K562 (cell line): ENCODE measurements around the gene ERBB4. TPM values are rescaled to one million over a fixed set of nuclear protein-coding genes. Genes with fewer than 3 reads are reported as not detected.

Experiments used
- ATAC-seq: fragments of 200-7000 bp; cut with Tn5 transposase; 3 replicates; pipeline ENCODE4 v1.9.1; 2020; ENCODE audit warnings: moderate library complexity
- BruUV-seq: library from RNA; stranded (reverse); fragments of 400-500 nt; replicated peaks from 2 replicates; lab custom pipeline; 2021; lab: Mats Ljungman, UMichigan
- CTCF ChIA-PET: fragments of 300-600 bp; formaldehyde crosslinking; extraction: SDS; loops from one replicate; lab custom pipeline; 2021; ENCODE audit warnings: low intra/inter-chr PET ratio; lab: Yijun Ruan, JAX
- POLR2A ChIA-PET: fragments of 300-600, 350-650 bp; sonication (Branson Sonifier 250); formaldehyde crosslinking; extraction: SDS; loops from one replicate; lab custom pipeline; 2021; ENCODE audit warnings: antibody characterized with exemption, inconsistent platforms; lab: Yijun Ruan, JAX
- DNase-seq, 4 experiments: peaks; one replicate each; pipeline versions ENCODE4 v3.0.0 to v3.0.0-alpha.2; 2011 to 2018; ENCODE audit warnings: low spot score in 3 of 4, mixed read lengths in 3 of 4; ENCODE audit errors: extremely low read depth in 1 of 4
- FAIRE-seq: peaks from 2 replicates; lab custom pipeline; 2011; peaks lifted over from hg19 to GRCh38; lab: Jason Lieb, UNC
- H2AFZ ChIP-seq: 2 replicates; pipeline ENCODE4 v1.6.0; 2011; ENCODE audit warnings: low read depth, low read length, control low read depth, inconsistent platforms
- H3K27ac ChIP-seq: fragments of 200-600 bp; 3 replicates; pipeline ENCODE4 v1.8.0; 2011; ENCODE audit warnings: low read depth, mild to moderate bottlenecking, control low read depth, inconsistent platforms, low read length, moderate library complexity, mixed read lengths; ENCODE audit errors: extremely low read depth
- H3K27me3 ChIP-seq, 2 experiments: fragments of 300-600 bp in 1 of 2; 2 replicates in 1 of 2; 3 replicates in 1 of 2; pipeline versions ENCODE4 v1.6.0 to v1.8.0; 2011; ENCODE audit warnings: inconsistent platforms in 2 of 2, low read length in 2 of 2, mild to moderate bottlenecking in 1 of 2, mixed read lengths in 1 of 2, moderate library complexity in 1 of 2; ENCODE audit not compliant: control insufficient read depth in 2 of 2, insufficient read depth in 2 of 2
- H3K36me3 ChIP-seq: fragments of 300-600 bp; 3 replicates; pipeline ENCODE4 v1.8.0; 2011; ENCODE audit warnings: mild to moderate bottlenecking, low read length, inconsistent platforms; ENCODE audit not compliant: control insufficient read depth, insufficient read depth
- H3K4me1 ChIP-seq, 2 experiments: fragments of 200-600 bp in 1 of 2; replicated peaks in 1 of 2; 2 replicates in 1 of 2; 3 replicates in 1 of 2; pipeline versions ENCODE4 v1.5.1 to v1.8.0; 2011; ENCODE audit warnings: inconsistent platforms in 2 of 2, low read length in 2 of 2, mild to moderate bottlenecking in 1 of 2, mixed read lengths in 1 of 2, moderate library complexity in 1 of 2; ENCODE audit not compliant: control insufficient read depth in 2 of 2, insufficient read depth in 2 of 2
- H3K4me2 ChIP-seq: 2 replicates; pipeline ENCODE4 v1.6.1; 2011; ENCODE audit warnings: low read length, control low read depth, inconsistent platforms, mixed read lengths; ENCODE audit not compliant: insufficient read depth
- H3K4me3 ChIP-seq: fragments of 200-600 bp; sonication (generic), shearing (Covaris generic); 2 replicates; pipeline ENCODE4 v1.5.1; 2016; ENCODE audit warnings: control low read depth, inconsistent platforms
- H3K79me2 ChIP-seq: fragments of 200-600 bp; 3 replicates; pipeline ENCODE4 v1.8.0; 2011; ENCODE audit warnings: low read length, inconsistent platforms; ENCODE audit not compliant: control insufficient read depth, insufficient read depth
- H3K9ac ChIP-seq, 2 experiments: 2 replicates each; pipeline versions ENCODE4 v1.6.0 to v1.6.1; 2011; ENCODE audit warnings: low read depth in 2 of 2, low read length in 2 of 2, control low read depth in 1 of 2, inconsistent platforms in 1 of 2, mild to moderate bottlenecking in 1 of 2, mixed read lengths in 1 of 2; ENCODE audit not compliant: insufficient read depth in 1 of 2
- H3K9me1 ChIP-seq: one replicate; pipeline ENCODE4 v1.6.0; 2011; ENCODE audit warnings: inconsistent platforms, mild to moderate bottlenecking, low read length, moderate library complexity; ENCODE audit not compliant: control insufficient read depth, insufficient read depth
- H3K9me3 ChIP-seq: replicated peaks from 2 replicates; pipeline ENCODE4 v1.5.1; 2011; ENCODE audit warnings: low read depth, low read length, inconsistent platforms; ENCODE audit not compliant: control insufficient read depth, insufficient read depth
- H4K20me1 ChIP-seq: replicated peaks from 2 replicates; pipeline ENCODE4 v1.6.1; 2011; ENCODE audit warnings: low read length, inconsistent platforms, mixed read lengths; ENCODE audit not compliant: control insufficient read depth, insufficient read depth
- DDX20 ChIP-seq: fragments of 450-650 bp; IDR thresholded peaks from 2 replicates; pipeline ENCODE4 v1.6.1; 2016; ENCODE audit warnings: missing genetic modification characterization, low read depth, mild to moderate bottlenecking, missing compliant biosample characterization, moderate library complexity
- ETV6 ChIP-seq, 3 experiments: fragments of 150-350 bp in 1 of 3; sonication (generic) in 1 of 3; formaldehyde crosslinking in 1 of 3; IDR thresholded peaks; 2 replicates each; pipeline versions ENCODE4 v1.6.1 to v1.8.0; 2014 to 2022; ENCODE audit warnings: borderline replicate concordance in 2 of 3, low read depth in 2 of 3, antibody characterized with exemption in 1 of 3, low read length in 1 of 3, mild to moderate bottlenecking in 1 of 3, missing genetic modification reagents in 1 of 3
- NCOR1 ChIP-seq: fragments of 450-650 bp; IDR thresholded peaks from 2 replicates; pipeline ENCODE4 v1.6.1; 2016; ENCODE audit warnings: mild to moderate bottlenecking, moderate library complexity
- NFIC ChIP-seq: fragments of 450-650 bp; IDR thresholded peaks from 2 replicates; pipeline ENCODE4 v1.6.1; 2017; ENCODE audit warnings: mild to moderate bottlenecking, inconsistent platforms
- PHB2 ChIP-seq: fragments of 450-650 bp; IDR thresholded peaks from 2 replicates; pipeline ENCODE4 v1.6.1; 2017; ENCODE audit warnings: low read depth
- SIN3A ChIP-seq, 2 experiments: fragments of 150-350 bp in 1 of 2; IDR thresholded peaks; 2 replicates each; pipeline ENCODE4 v1.6.1; 2011 to 2016; ENCODE audit warnings: borderline replicate concordance in 2 of 2, low read depth in 2 of 2, low read length in 2 of 2, mild to moderate bottlenecking in 2 of 2, moderate library complexity in 2 of 2; ENCODE audit not compliant: control insufficient read depth in 1 of 2
- USF1 ChIP-seq: sonication (generic); formaldehyde crosslinking; IDR thresholded peaks from 2 replicates; pipeline ENCODE4 v1.9.0; 2022; ENCODE audit warnings: mild to moderate bottlenecking, missing genetic modification reagents
- ZNF398 ChIP-seq: fragments of 250-450 bp; sonication (Bioruptor Pico); IDR thresholded peaks from 2 replicates; pipeline ENCODE4 v1.8.0; 2021; ENCODE audit warnings: moderate library complexity, mild to moderate bottlenecking, inconsistent platforms
- ZNF75A ChIP-seq: fragments of 450-650 bp; formaldehyde crosslinking; IDR thresholded peaks from 2 replicates; pipeline ENCODE4 v1.4.0; 2020; ENCODE audit warnings: mild to moderate bottlenecking
- WGBS: fragments of 100-300 bp; shearing (Covaris generic); methylation state at CpG from one replicate; pipeline ENCODE4 v1.1.6; 2016; ENCODE audit warnings: low coverage, mixed read lengths; ENCODE audit not compliant: insufficient coverage; ENCODE audit errors: missing lambda C conversion rate; 5-methylcytosine and 5-hydroxymethylcytosine counted together
- in situ Hi-C: fragments of 300-500 bp; cut with MboI; formaldehyde crosslinking; loops from 4 replicates; pipeline ENCODE4 v1.15.0; 2018; ENCODE audit warnings: inconsistent platforms, mixed read lengths
- intact Hi-C: fragments of 100-400 bp; cut with micrococcal nuclease; formaldehyde crosslinking; loops from 2 replicates; pipeline ENCODE4 v1.14.2; 2022
- polyA plus RNA-seq, 8 experiments: library from polyadenylated mRNA; depleted of rRNA in 4 of 8; stranded (reverse) in 5 of 8; unstranded in 3 of 8; fragments of >200 nt; fragmentation: Nextera tagmentation in 2 of 8; fragmentation: Illumina TruSeq in 1 of 8; extraction: Ambion mirVana in 2 of 8; extraction: Trizol in 1 of 8; gene quantifications; 2 replicates each; pipeline versions ENCODE4 v1.2.1 to v1.2.3, GENCODE V29; 2011 to 2014; ENCODE audit warnings: inconsistent platforms in 1 of 8, missing spikeins in 1 of 8
- total RNA-seq, 7 experiments: library from RNA; depleted of rRNA in 6 of 7; stranded (reverse); fragments of >200 nt in 6 of 7; fragmentation: Illumina TruSeq in 2 of 7; extraction: Trizol in 2 of 7; gene quantifications; 2 replicates each; pipeline versions ENCODE4 v1.2.1 to v1.2.3, GENCODE V29; 2011 to 2021; ENCODE audit warnings: low replicate concordance in 1 of 7
- TF ChIP-seq, protein P1 (sequence below): sonication (generic); formaldehyde crosslinking; IDR thresholded peaks from 2 replicates; pipeline ENCODE4 v1.9.0; 2022; ENCODE audit warnings: mild to moderate bottlenecking, missing genetic modification reagents
- TF ChIP-seq, protein P2 (sequence below): sonication (generic); formaldehyde crosslinking; IDR thresholded peaks from 2 replicates; pipeline ENCODE4 v1.8.0; 2022; ENCODE audit warnings: missing genetic modification reagents, mild to moderate bottlenecking, borderline replicate concordance

Gene ERBB4
- total and polyA plus RNA-seq, 9 of the 15 experiments (the other 6 are each of a cell fraction or from before 2014, with no cell fraction given): not detected

DNA sequence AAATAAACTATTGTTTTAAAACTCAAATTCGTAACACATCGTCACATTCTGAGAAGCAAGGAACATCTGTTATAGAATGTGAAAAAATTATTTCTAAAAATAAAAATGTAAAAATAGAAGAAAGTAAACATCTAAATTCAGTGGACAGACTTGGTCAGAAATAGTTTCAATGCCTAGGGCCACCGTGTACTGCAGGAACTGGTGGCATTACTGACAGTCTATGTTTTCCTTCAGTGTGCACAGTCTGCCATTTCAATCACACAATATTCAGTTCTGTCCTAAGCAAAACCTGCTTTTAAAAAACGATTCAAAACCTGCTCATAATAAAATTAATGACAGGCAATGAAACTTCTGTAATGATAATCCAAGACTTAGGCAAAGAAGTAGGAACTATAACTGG, 190.1 kb downstream of the ERBB4 start:
- FAIRE-seq (no peak), DNase-seq (no peak), ATAC-seq (no peak)
- CTCF ChIA-PET: no interaction called here
- Histone ChIP-seq H3K9ac (no peak overlapping the region), H3K36me3 (no peaks in the 10 kb centered on the region), H4K20me1 (no peaks in the 10 kb centered on the region), H3K27ac (no peak overlapping the region), H3K4me1 (no peaks in the 10 kb centered on the region), H3K79me2 (no peaks in the 10 kb centered on the region), H3K9me3 (no peaks in the 10 kb centered on the region), H2AFZ (no peak overlapping the region), H3K4me2 (no peak overlapping the region), H3K27me3 (no peaks in the 10 kb centered on the region), H3K9me1 (no peaks in the 10 kb centered on the region), H3K4me3 (no peak overlapping the region)
- no TSS peak for BruUV-seq
- POLR2A ChIA-PET: no interaction called here
- in situ Hi-C loops (no loop called here), intact Hi-C loops (no loop called here)
- TF ChIP-seq ZNF75A (no peak), ETV6 (IDR thresholded peaks at IDR 0.05; ENCODE audit: borderline replicate concordance in 1 of 2, low read depth in 2 of 2, low read length in 1 of 2) (no peak), ETV6 (CRISPR knock-in tag; IDR thresholded peaks at IDR 0.05; ENCODE audit: borderline replicate concordance) (no peak)
- TF ChIP-seq, protein P1, sequence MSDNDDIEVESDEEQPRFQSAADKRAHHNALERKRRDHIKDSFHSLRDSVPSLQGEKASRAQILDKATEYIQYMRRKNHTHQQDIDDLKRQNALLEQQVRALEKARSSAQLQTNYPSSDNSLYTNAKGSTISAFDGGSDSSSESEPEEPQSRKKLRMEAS (CRISPR knock-in tag): no peak
- WGBS: 2% methylated on average over 4 of the region's 4 CpGs

- no peaks in the 10 kb centered on the region for H3K36me3 ChIP-seq
- H3K4me2 ChIP-seq: no peak overlapping the region
- no peaks in the 10 kb centered on the region for H3K9me3 ChIP-seq
- FAIRE-seq (no peak), DNase-seq (no peak), ATAC-seq (no peak)
- no peaks in the 10 kb centered on the region for H3K27me3 ChIP-seq
- intact Hi-C loops: no loop called here
- H2AFZ ChIP-seq: no peak overlapping the region
- no peaks in the 10 kb centered on the region for H4K20me1 ChIP-seq
- no peak overlapping the region for H3K4me3 ChIP-seq
- no peaks in the 10 kb centered on the region for H3K4me1 ChIP-seq
- CTCF ChIA-PET: no interaction called here
- no peaks in the 10 kb centered on the region for H3K9me1 ChIP-seq
- 3% methylated on average over 2 of the region's 2 CpGs for WGBS
- H3K27ac ChIP-seq: no peak overlapping the region
- no TSS peak for BruUV-seq
- no peak overlapping the region for H3K9ac ChIP-seq
- in situ Hi-C loops: no loop called here
- no peaks in the 10 kb centered on the region for H3K79me2 ChIP-seq
- POLR2A ChIA-PET: no interaction called here
- TF ChIP-seq NFIC (no peak), DDX20 (tag) (no peak), USF1 (CRISPR knock-in tag) (no peak), NCOR1 (no peak), ZNF398 (CRISPR knock-in tag) (no peak), SIN3A (IDR thresholded peaks at IDR 0.05; ENCODE audit: borderline replicate concordance in 2 of 2, control insufficient read depth in 1 of 2, low read depth in 2 of 2, low read length in 2 of 2) (no peak), PHB2 (no peak)
- TF ChIP-seq, protein P2, sequence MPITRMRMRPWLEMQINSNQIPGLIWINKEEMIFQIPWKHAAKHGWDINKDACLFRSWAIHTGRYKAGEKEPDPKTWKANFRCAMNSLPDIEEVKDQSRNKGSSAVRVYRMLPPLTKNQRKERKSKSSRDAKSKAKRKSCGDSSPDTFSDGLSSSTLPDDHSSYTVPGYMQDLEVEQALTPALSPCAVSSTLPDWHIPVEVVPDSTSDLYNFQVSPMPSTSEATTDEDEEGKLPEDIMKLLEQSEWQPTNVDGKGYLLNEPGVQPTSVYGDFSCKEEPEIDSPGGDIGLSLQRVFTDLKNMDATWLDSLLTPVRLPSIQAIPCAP: no peak
Measured at GRCh38 chr2:212346865-212347264, 191.7 kb downstream of the ERBB4 start.
